K562 (cell line): ENCODE measurements around the gene IGDCC3. TPM values are rescaled to one million over a fixed set of nuclear protein-coding genes. Genes with fewer than 3 reads are reported as not detected.

Experiments used
- ATAC-seq: fragments of 200-7000 bp; cut with Tn5 transposase; 3 replicates; pipeline ENCODE4 v1.9.1; 2020; ENCODE audit warnings: moderate library complexity
- BruUV-seq: library from RNA; stranded (reverse); fragments of 400-500 nt; replicated peaks from 2 replicates; lab custom pipeline; 2021; lab: Mats Ljungman, UMichigan
- CTCF ChIA-PET: fragments of 300-600 bp; formaldehyde crosslinking; extraction: SDS; loops from one replicate; lab custom pipeline; 2021; ENCODE audit warnings: low intra/inter-chr PET ratio; lab: Yijun Ruan, JAX
- POLR2A ChIA-PET: fragments of 300-600, 350-650 bp; sonication (Branson Sonifier 250); formaldehyde crosslinking; extraction: SDS; loops from one replicate; lab custom pipeline; 2021; ENCODE audit warnings: antibody characterized with exemption, inconsistent platforms; lab: Yijun Ruan, JAX
- DNase-seq, 4 experiments: peaks; one replicate each; pipeline versions ENCODE4 v3.0.0 to v3.0.0-alpha.2; 2011 to 2018; ENCODE audit warnings: low spot score in 3 of 4, mixed read lengths in 3 of 4; ENCODE audit errors: extremely low read depth in 1 of 4
- FAIRE-seq: peaks from 2 replicates; lab custom pipeline; 2011; peaks lifted over from hg19 to GRCh38; lab: Jason Lieb, UNC
- H2AFZ ChIP-seq: 2 replicates; pipeline ENCODE4 v1.6.0; 2011; ENCODE audit warnings: low read depth, low read length, control low read depth, inconsistent platforms
- H3K27ac ChIP-seq: fragments of 200-600 bp; 3 replicates; pipeline ENCODE4 v1.8.0; 2011; ENCODE audit warnings: low read depth, mild to moderate bottlenecking, control low read depth, inconsistent platforms, low read length, moderate library complexity, mixed read lengths; ENCODE audit errors: extremely low read depth
- H3K27me3 ChIP-seq, 2 experiments: fragments of 300-600 bp in 1 of 2; 2 replicates in 1 of 2; 3 replicates in 1 of 2; pipeline versions ENCODE4 v1.6.0 to v1.8.0; 2011; ENCODE audit warnings: inconsistent platforms in 2 of 2, low read length in 2 of 2, mild to moderate bottlenecking in 1 of 2, mixed read lengths in 1 of 2, moderate library complexity in 1 of 2; ENCODE audit not compliant: control insufficient read depth in 2 of 2, insufficient read depth in 2 of 2
- H3K36me3 ChIP-seq: fragments of 300-600 bp; 3 replicates; pipeline ENCODE4 v1.8.0; 2011; ENCODE audit warnings: mild to moderate bottlenecking, low read length, inconsistent platforms; ENCODE audit not compliant: control insufficient read depth, insufficient read depth
- H3K4me1 ChIP-seq, 2 experiments: fragments of 200-600 bp in 1 of 2; replicated peaks in 1 of 2; 2 replicates in 1 of 2; 3 replicates in 1 of 2; pipeline versions ENCODE4 v1.5.1 to v1.8.0; 2011; ENCODE audit warnings: inconsistent platforms in 2 of 2, low read length in 2 of 2, mild to moderate bottlenecking in 1 of 2, mixed read lengths in 1 of 2, moderate library complexity in 1 of 2; ENCODE audit not compliant: control insufficient read depth in 2 of 2, insufficient read depth in 2 of 2
- H3K4me2 ChIP-seq: 2 replicates; pipeline ENCODE4 v1.6.1; 2011; ENCODE audit warnings: low read length, control low read depth, inconsistent platforms, mixed read lengths; ENCODE audit not compliant: insufficient read depth
- H3K4me3 ChIP-seq: fragments of 200-600 bp; sonication (generic), shearing (Covaris generic); 2 replicates; pipeline ENCODE4 v1.5.1; 2016; ENCODE audit warnings: control low read depth, inconsistent platforms
- H3K79me2 ChIP-seq: fragments of 200-600 bp; 3 replicates; pipeline ENCODE4 v1.8.0; 2011; ENCODE audit warnings: low read length, inconsistent platforms; ENCODE audit not compliant: control insufficient read depth, insufficient read depth
- H3K9ac ChIP-seq, 2 experiments: 2 replicates each; pipeline versions ENCODE4 v1.6.0 to v1.6.1; 2011; ENCODE audit warnings: low read depth in 2 of 2, low read length in 2 of 2, control low read depth in 1 of 2, inconsistent platforms in 1 of 2, mild to moderate bottlenecking in 1 of 2, mixed read lengths in 1 of 2; ENCODE audit not compliant: insufficient read depth in 1 of 2
- H3K9me1 ChIP-seq: one replicate; pipeline ENCODE4 v1.6.0; 2011; ENCODE audit warnings: inconsistent platforms, mild to moderate bottlenecking, low read length, moderate library complexity; ENCODE audit not compliant: control insufficient read depth, insufficient read depth
- H3K9me3 ChIP-seq: replicated peaks from 2 replicates; pipeline ENCODE4 v1.5.1; 2011; ENCODE audit warnings: low read depth, low read length, inconsistent platforms; ENCODE audit not compliant: control insufficient read depth, insufficient read depth
- H4K20me1 ChIP-seq: replicated peaks from 2 replicates; pipeline ENCODE4 v1.6.1; 2011; ENCODE audit warnings: low read length, inconsistent platforms, mixed read lengths; ENCODE audit not compliant: control insufficient read depth, insufficient read depth
- EGR1 ChIP-seq: fragments of 450-650 bp; conservative IDR thresholded peaks from 2 replicates; pipeline ENCODE4 v1.6.1; 2017; ENCODE audit warnings: mild to moderate bottlenecking
- MCM2 ChIP-seq: fragments of 450-650 bp; IDR thresholded peaks from 2 replicates; pipeline ENCODE4 v1.6.1; 2017; ENCODE audit warnings: low read depth, mild to moderate bottlenecking
- WGBS: fragments of 100-300 bp; shearing (Covaris generic); methylation state at CpG from one replicate; pipeline ENCODE4 v1.1.6; 2016; ENCODE audit warnings: low coverage, mixed read lengths; ENCODE audit not compliant: insufficient coverage; ENCODE audit errors: missing lambda C conversion rate; 5-methylcytosine and 5-hydroxymethylcytosine counted together
- in situ Hi-C: fragments of 300-500 bp; cut with MboI; formaldehyde crosslinking; loops from 4 replicates; pipeline ENCODE4 v1.15.0; 2018; ENCODE audit warnings: inconsistent platforms, mixed read lengths
- intact Hi-C: fragments of 100-400 bp; cut with micrococcal nuclease; formaldehyde crosslinking; loops from 2 replicates; pipeline ENCODE4 v1.14.2; 2022
- polyA plus RNA-seq, 8 experiments: library from polyadenylated mRNA; depleted of rRNA in 4 of 8; stranded (reverse) in 5 of 8; unstranded in 3 of 8; fragments of >200 nt; fragmentation: Nextera tagmentation in 2 of 8; fragmentation: Illumina TruSeq in 1 of 8; extraction: Ambion mirVana in 2 of 8; extraction: Trizol in 1 of 8; gene quantifications; 2 replicates each; pipeline versions ENCODE4 v1.2.1 to v1.2.3, GENCODE V29; 2011 to 2014; ENCODE audit warnings: inconsistent platforms in 1 of 8, missing spikeins in 1 of 8
- total RNA-seq, 7 experiments: library from RNA; depleted of rRNA in 6 of 7; stranded (reverse); fragments of >200 nt in 6 of 7; fragmentation: Illumina TruSeq in 2 of 7; extraction: Trizol in 2 of 7; gene quantifications; 2 replicates each; pipeline versions ENCODE4 v1.2.1 to v1.2.3, GENCODE V29; 2011 to 2021; ENCODE audit warnings: low replicate concordance in 1 of 7

The IGDCC3 gene
- total and polyA plus RNA-seq, 9 of the 15 experiments (the other 6 are each of a cell fraction or from before 2014, with no cell fraction given): not detected

- Histone ChIP-seq H3K36me3 (no peaks in the 10 kb centered on the region), H4K20me1 (no peaks in the 10 kb centered on the region), H3K9ac (no peak overlapping the region), H3K27ac (no peak overlapping the region), H3K27me3 (peaks cover 18 to 44% of the 10 kb centered on the region in 2 experiments), H2AFZ (no peak overlapping the region), H3K9me1 (no peaks in the 10 kb centered on the region), H3K4me3 (no peak overlapping the region), H3K9me3 (no peaks in the 10 kb centered on the region), H3K4me2 (no peak overlapping the region), H3K79me2 (no peaks in the 10 kb centered on the region), H3K4me1 (peaks cover 4 to 8% of the 10 kb centered on the region in 2 experiments; a peak in 3 of 5 replicates)
- DNase-seq: no peak
- peak; percentile 6; the same call in 1 of the 3 replicates for ATAC-seq
- WGBS: 35% methylated on average over 7 of the region's 8 CpGs
- ChIA-PET POLR2A (interaction anchor here (0.6 to 2.2 kb wide), 2 partner anchors 97 to 591 kb away, joined by 3 to 9 read pairs; partner anchors contain the start of gene RNU5B-1), CTCF (interaction anchor here (2.0 to 2.6 kb wide), 2 partner anchors 17 to 83 kb away, joined by 6 to 16 read pairs; no protein-coding TSS in a partner anchor)
- no TSS peak for BruUV-seq
- TF ChIP-seq MCM2 (no peak), EGR1 (peak; percentile 72)
- in situ Hi-C loops (no loop called here), intact Hi-C loops (loop anchor here (5.0 to 10.0 kb wide), 2 partner anchors 84 to 173 kb away; no protein-coding TSS in a partner anchor)
- no peak for FAIRE-seq
Measured at GRCh38 chr15:65401611-65402240, 23.9 kb upstream of the IGDCC3 start.
